Measurements from ENCODE around the gene UNC45B. TPM values are rescaled to one million over a fixed set of nuclear protein-coding genes. Genes with fewer than 3 reads are reported as not detected.

UNC45B gene
- total and polyA plus RNA-seq, 2 of the 13 experiments (the other 11 are each of a cell fraction or from before 2014, with no cell fraction given) = 0.01 TPM; not detected in 1

DNA sequence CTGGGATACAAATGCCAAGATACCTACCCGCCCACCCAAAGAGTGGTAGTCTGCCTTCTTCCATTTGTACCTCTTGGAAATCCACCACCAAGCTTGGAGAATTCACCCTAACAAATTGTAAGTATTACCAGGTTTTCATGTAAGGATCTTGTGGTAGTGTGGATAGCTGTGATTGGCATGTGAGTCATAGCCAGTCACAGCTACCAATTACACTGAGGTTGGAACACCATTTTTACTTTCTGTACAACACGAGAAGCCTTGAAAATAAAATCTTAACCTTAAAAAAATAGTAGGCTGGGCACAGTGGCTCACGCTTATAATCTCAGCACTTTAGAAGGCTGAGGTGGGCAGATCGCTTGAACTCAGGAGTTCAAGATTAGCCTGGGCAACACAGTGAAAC, 65.1 kb downstream of the UNC45B start:
- intact Hi-C loops (cut with micrococcal nuclease; ENCODE audit: unreplicated experiment) (no loop called here), in situ Hi-C loops (cut with HindIII; ENCODE audit: extremely low pct_ligation_motif_present, low pct_unique_long_range_greater_than_20kb) (no loop called here)
- 12% methylated on average over 4 of the region's 4 CpGs for WGBS (ENCODE audit: low lambda C conversion rate)
- no peak for ATAC-seq
- H3K27me3 ChIP-seq (ENCODE audit: control insufficient read depth in 1 of 2, insufficient read depth in 2 of 2, low read length in 2 of 2) = peaks cover 0 to 9% of the 10 kb centered on the region in 2 experiments; a peak in 2 of 5 replicates
- H3K4me2 ChIP-seq (ENCODE audit: low read depth, low read length) = no peak overlapping the region
- no peaks in the 10 kb centered on the region for H3K36me3 ChIP-seq (replicated peaks in 1 of 2; ENCODE audit: control insufficient read depth in 1 of 2, insufficient read depth in 2 of 2, low read length in 2 of 2)
- no peaks in the 10 kb centered on the region for H4K20me1 ChIP-seq (ENCODE audit: insufficient read depth, low read length)
- POLR2A ChIA-PET = no interaction called here
- no peak for FAIRE-seq
- TF ChIP-seq SATB2 (CRISPR knock-in tag; IDR thresholded peaks at IDR 0.05) (no peak), ZNF556 (CRISPR knock-in tag; IDR thresholded peaks at IDR 0.05; ENCODE audit: borderline replicate concordance) (no peak), RAD21 (CRISPR knock-in tag; IDR thresholded peaks at IDR 0.05) (no peak), ZNF891 (CRISPR knock-in tag; IDR thresholded peaks at IDR 0.05) (no peak), ZNF776 (CRISPR knock-in tag; IDR thresholded peaks at IDR 0.05) (no peak), JUND (CRISPR knock-in tag; IDR thresholded peaks at IDR 0.05) (no peak), KDM5B (CRISPR knock-in tag; IDR thresholded peaks at IDR 0.05; ENCODE audit: borderline replicate concordance) (no peak), ATF1 (CRISPR knock-in tag; IDR thresholded peaks at IDR 0.05) (no peak), SOX5 (CRISPR knock-in tag; IDR thresholded peaks at IDR 0.05; ENCODE audit: borderline replicate concordance) (no peak), ZNF501 (CRISPR knock-in tag; IDR thresholded peaks at IDR 0.05) (no peak)
- TF ChIP-seq, protein P1, sequence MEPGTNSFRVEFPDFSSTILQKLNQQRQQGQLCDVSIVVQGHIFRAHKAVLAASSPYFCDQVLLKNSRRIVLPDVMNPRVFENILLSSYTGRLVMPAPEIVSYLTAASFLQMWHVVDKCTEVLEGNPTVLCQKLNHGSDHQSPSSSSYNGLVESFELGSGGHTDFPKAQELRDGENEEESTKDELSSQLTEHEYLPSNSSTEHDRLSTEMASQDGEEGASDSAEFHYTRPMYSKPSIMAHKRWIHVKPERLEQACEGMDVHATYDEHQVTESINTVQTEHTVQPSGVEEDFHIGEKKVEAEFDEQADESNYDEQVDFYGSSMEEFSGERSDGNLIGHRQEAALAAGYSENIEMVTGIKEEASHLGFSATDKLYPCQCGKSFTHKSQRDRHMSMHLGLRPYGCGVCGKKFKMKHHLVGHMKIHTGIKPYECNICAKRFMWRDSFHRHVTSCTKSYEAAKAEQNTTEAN (CRISPR knock-in tag; conservative IDR thresholded peaks at IDR 0.05) = no peak
- TF ChIP-seq, protein P2, sequence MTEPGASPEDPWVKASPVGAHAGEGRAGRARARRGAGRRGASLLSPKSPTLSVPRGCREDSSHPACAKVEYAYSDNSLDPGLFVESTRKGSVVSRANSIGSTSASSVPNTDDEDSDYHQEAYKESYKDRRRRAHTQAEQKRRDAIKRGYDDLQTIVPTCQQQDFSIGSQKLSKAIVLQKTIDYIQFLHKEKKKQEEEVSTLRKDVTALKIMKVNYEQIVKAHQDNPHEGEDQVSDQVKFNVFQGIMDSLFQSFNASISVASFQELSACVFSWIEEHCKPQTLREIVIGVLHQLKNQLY (CRISPR knock-in tag; IDR thresholded peaks at IDR 0.05) = no peak
- no peaks in the 10 kb centered on the region for H3K9me3 ChIP-seq (ENCODE audit: low read length)
- no peaks in the 10 kb centered on the region for H3K79me2 ChIP-seq (ENCODE audit: insufficient read depth, low read length)
- DNase-seq (ENCODE audit: low spot score) = no peak
- H3K4me1 ChIP-seq (ENCODE audit: insufficient read depth, low read length) = no peaks in the 10 kb centered on the region
- no peak overlapping the region for H3K27ac ChIP-seq (ENCODE audit: extremely low read length, insufficient read depth, low read length)
- CTCF ChIA-PET (ENCODE audit: low intra/inter-chr PET ratio, low total read pairs) = no interaction called here
- no TSS peak for BruUV-seq (replicated peaks)
- H3K9ac ChIP-seq (ENCODE audit: insufficient read depth, low read depth, low read length) = no peak overlapping the region
- no peak overlapping the region for H3K4me3 ChIP-seq (replicated peaks in 1 of 3; ENCODE audit: insufficient read depth in 1 of 3, low read depth in 2 of 3, low read length in 3 of 3)
- H2AFZ ChIP-seq (ENCODE audit: low read length) = no peak overlapping the region
